Measurements from ENCODE around the gene ACSL5. TPM values are rescaled to one million over a fixed set of nuclear protein-coding genes. Genes with fewer than 3 reads are reported as not detected.
A peak's percentile ranks its signal among the peaks of the same experiment; 100 is the strongest.

The ACSL5 gene
- total and polyA plus RNA-seq, 2 donors (not counting 1 experiment from before 2014, with no cell fraction given): 1.7 to 6.6 TPM

DNA sequence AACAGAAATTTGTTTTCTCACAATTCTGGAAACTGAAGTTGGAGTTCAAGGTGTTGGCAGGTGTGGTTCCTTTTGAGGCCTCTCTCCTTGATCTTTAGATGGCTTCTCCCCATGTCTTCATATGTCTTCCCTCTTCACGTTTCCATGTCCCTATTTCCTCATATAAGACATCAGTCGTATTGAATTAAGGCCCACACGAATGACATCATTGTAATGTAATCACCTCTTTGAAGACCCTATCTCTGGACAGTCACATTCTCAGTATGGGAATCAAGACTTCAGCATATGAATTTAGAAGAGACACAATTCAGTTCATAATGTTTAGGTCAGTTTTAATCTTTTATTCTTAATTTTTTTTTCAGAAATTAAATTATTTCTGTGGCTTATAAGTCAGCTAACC lies 92.9 kb downstream of the ACSL5 start:
- Histone ChIP-seq H3K4me3 (replicated peaks in 1 of 4; ENCODE audit: control extremely low read depth in 1 of 4, insufficient read depth in 1 of 4, low read depth in 3 of 4, low read length in 4 of 4) (no peak overlapping the region), H3K36me3 (ENCODE audit: control insufficient read depth, insufficient read depth, low read length) (no peaks in the 10 kb centered on the region), H3K4me2 (ENCODE audit: extremely low read depth, insufficient read depth, low read length) (no peak overlapping the region), H3K9me3 (ENCODE audit: control insufficient read depth, insufficient read depth, low read depth, low read length) (no peaks in the 10 kb centered on the region), H3K79me2 (ENCODE audit: control insufficient read depth, insufficient read depth, low read length) (no peaks in the 10 kb centered on the region), H2AFZ (ENCODE audit: low read length) (no peak overlapping the region), H3K4me1 (ENCODE audit: control insufficient read depth, extremely low read depth, insufficient read depth, low read length) (no peaks in the 10 kb centered on the region), H3K27ac (ENCODE audit: insufficient read depth, low read length) (no peak overlapping the region), H4K20me1 (ENCODE audit: control insufficient read depth, extremely low read depth, insufficient read depth, low read length) (peaks cover 2% of the 10 kb centered on the region), H3K27me3 (ENCODE audit: control insufficient read depth, insufficient read depth, low read length) (no peaks in the 10 kb centered on the region), H3K9ac (ENCODE audit: insufficient read depth, low read length) (no peak overlapping the region)
- no peak for DNase-seq (ENCODE audit: low read depth in 2 of 2)
- TF ChIP-seq EZH2 (IDR thresholded peaks at IDR 0.05; ENCODE audit: low read length, missing control alignments): no peak

DNA sequence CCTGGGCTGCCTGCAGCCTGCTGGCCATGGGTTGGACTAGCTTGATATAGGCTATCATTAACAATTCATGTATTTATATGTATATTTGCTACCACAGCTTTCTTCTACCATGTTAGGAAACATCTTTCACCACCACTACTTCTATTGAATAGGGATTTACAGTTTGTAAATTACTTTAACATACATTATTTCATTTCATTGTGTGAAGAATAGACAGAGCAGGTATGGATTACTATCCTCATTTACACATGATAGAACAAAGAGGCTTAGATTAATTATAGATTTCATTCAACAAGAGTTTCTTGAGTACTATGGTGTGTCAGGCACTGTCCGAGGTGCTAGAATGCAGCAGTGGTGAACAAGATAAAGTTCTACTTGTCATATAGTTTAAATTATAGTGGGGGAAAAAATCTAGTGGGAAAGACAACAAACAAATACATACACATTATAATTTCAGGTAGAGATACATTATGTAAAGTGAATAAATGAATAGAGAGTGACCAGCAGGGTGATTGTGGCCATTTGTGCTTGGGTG lies 93.7 kb downstream of the ACSL5 start:
- Histone ChIP-seq H3K79me2 (ENCODE audit: control insufficient read depth, insufficient read depth, low read length) (no peaks in the 10 kb centered on the region), H3K9ac (ENCODE audit: insufficient read depth, low read length) (no peak overlapping the region), H3K36me3 (ENCODE audit: control insufficient read depth, insufficient read depth, low read length) (no peaks in the 10 kb centered on the region), H3K9me3 (ENCODE audit: control insufficient read depth, insufficient read depth, low read depth, low read length) (no peaks in the 10 kb centered on the region), H3K27ac (ENCODE audit: insufficient read depth, low read length) (no peak overlapping the region), H3K27me3 (ENCODE audit: control insufficient read depth, insufficient read depth, low read length) (no peaks in the 10 kb centered on the region), H2AFZ (ENCODE audit: low read length) (no peak overlapping the region), H3K4me1 (ENCODE audit: control insufficient read depth, extremely low read depth, insufficient read depth, low read length) (no peaks in the 10 kb centered on the region), H4K20me1 (ENCODE audit: control insufficient read depth, extremely low read depth, insufficient read depth, low read length) (peaks cover 2% of the 10 kb centered on the region), H3K4me3 (replicated peaks in 1 of 4; ENCODE audit: control extremely low read depth in 1 of 4, insufficient read depth in 1 of 4, low read depth in 3 of 4, low read length in 4 of 4) (no peak overlapping the region), H3K4me2 (ENCODE audit: extremely low read depth, insufficient read depth, low read length) (no peak overlapping the region)
- DNase-seq (ENCODE audit: low read depth in 2 of 2): no peak
- no peak for TF ChIP-seq EZH2 (IDR thresholded peaks at IDR 0.05; ENCODE audit: low read length, missing control alignments)
- TF ChIP-seq, protein P1, sequence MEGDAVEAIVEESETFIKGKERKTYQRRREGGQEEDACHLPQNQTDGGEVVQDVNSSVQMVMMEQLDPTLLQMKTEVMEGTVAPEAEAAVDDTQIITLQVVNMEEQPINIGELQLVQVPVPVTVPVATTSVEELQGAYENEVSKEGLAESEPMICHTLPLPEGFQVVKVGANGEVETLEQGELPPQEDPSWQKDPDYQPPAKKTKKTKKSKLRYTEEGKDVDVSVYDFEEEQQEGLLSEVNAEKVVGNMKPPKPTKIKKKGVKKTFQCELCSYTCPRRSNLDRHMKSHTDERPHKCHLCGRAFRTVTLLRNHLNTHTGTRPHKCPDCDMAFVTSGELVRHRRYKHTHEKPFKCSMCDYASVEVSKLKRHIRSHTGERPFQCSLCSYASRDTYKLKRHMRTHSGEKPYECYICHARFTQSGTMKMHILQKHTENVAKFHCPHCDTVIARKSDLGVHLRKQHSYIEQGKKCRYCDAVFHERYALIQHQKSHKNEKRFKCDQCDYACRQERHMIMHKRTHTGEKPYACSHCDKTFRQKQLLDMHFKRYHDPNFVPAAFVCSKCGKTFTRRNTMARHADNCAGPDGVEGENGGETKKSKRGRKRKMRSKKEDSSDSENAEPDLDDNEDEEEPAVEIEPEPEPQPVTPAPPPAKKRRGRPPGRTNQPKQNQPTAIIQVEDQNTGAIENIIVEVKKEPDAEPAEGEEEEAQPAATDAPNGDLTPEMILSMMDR (conservative IDR thresholded peaks at IDR 0.05 in 1 of 2, IDR thresholded peaks at IDR 0.05 in 1 of 2; ENCODE audit: low read depth in 1 of 2, low read length in 2 of 2): no peak

DNA sequence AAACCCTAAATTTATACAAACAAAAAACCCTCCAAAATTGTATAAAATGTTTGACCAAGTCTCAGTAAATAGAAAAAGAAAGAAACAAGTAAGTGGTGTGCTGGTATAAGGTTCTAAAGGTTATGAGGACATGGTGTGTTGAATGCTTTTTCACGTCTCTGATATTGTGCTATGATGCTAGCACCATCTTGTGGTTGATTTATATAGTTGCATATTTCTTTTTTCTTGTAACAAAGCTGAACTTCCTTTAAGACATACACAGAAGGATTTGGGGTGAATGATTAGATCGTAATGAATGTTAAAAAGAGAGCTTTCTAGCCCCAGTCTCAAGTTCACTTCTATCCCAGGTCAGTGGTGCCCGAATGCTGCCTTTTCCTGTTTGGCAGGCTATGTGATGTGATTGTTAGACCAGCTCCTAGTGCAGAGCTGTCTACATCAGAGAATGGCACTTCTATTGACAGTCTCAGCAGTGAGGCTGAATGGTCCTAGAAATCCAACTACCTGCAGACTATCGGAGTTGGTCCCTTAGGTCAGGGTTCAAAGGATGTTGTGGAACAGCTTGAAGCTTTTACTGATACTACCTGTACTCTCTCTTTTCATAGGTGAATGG lies 98.1 kb downstream of the ACSL5 start:
- Histone ChIP-seq H3K9me3 (ENCODE audit: control insufficient read depth, insufficient read depth, low read depth, low read length) (no peaks in the 10 kb centered on the region), H3K36me3 (ENCODE audit: control insufficient read depth, insufficient read depth, low read length) (no peaks in the 10 kb centered on the region), H3K4me2 (ENCODE audit: extremely low read depth, insufficient read depth, low read length) (no peak overlapping the region), H3K4me3 (replicated peaks in 1 of 4; ENCODE audit: control extremely low read depth in 1 of 4, insufficient read depth in 1 of 4, low read depth in 3 of 4, low read length in 4 of 4) (no peak overlapping the region), H2AFZ (ENCODE audit: low read length) (no peak overlapping the region), H3K27ac (ENCODE audit: insufficient read depth, low read length) (no peak overlapping the region), H4K20me1 (ENCODE audit: control insufficient read depth, extremely low read depth, insufficient read depth, low read length) (no peaks in the 10 kb centered on the region), H3K27me3 (ENCODE audit: control insufficient read depth, insufficient read depth, low read length) (no peaks in the 10 kb centered on the region), H3K79me2 (ENCODE audit: control insufficient read depth, insufficient read depth, low read length) (no peaks in the 10 kb centered on the region), H3K9ac (ENCODE audit: insufficient read depth, low read length) (no peak overlapping the region), H3K4me1 (ENCODE audit: control insufficient read depth, extremely low read depth, insufficient read depth, low read length) (no peaks in the 10 kb centered on the region)
- TF ChIP-seq, protein P1 (conservative IDR thresholded peaks at IDR 0.05 in 1 of 2, IDR thresholded peaks at IDR 0.05 in 1 of 2; ENCODE audit: low read depth in 1 of 2, low read length in 2 of 2): peak; percentile 40 to 65
- no peak for TF ChIP-seq EZH2 (IDR thresholded peaks at IDR 0.05; ENCODE audit: low read length, missing control alignments)
- peak; percentile 40 to 74 for DNase-seq (ENCODE audit: low read depth in 2 of 2)
